HG03280 (cell line): Measurements from ENCODE around the gene LAMA5.

ENCODE experiments used
- ATAC-seq: cut with Tn5 transposase; IDR thresholded peaks from one replicate; pipeline ENCODE4 v1.9.1; 2021; ENCODE audit warnings: mild to moderate bottlenecking, moderate library complexity; ENCODE audit not compliant: unreplicated experiment

Gene LAMA5

DNA sequence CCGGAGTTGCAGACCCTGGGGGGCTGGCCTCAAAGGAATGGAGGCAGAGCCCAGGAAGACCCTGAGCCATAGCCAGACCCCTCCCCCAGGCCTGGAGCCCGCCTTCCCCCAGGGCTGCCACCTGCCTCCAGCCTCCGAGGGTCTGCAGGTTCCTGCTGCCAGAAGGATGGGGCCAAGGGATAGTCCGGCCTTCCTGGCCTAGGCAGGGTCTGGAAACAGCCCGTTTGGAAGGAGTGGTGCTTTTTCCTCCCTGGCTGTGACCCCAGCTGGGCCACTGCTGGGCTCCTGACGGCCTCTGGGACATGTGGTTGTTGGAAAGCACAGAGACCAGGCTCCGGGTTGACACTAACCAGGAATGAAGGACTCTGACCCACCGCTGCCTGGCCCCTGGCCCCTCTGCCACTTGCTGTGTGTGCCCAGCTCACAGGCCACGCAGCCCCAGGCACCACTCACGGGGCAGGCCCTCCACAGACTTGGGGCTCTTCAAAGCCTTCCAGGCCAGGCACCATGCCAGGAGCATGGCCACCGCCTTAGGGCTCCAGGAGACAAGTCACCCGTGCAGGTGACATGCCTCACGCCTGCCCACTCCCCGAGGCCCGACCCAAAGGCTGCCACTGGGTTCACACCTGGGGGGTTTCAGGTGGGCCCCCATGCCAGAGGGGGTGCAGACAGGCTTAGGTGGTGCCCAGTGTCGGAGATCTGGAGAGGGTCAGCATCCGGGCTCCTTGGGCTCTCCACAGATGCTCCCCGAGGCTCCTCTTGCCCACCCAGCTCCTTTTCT, 3.9 kb upstream of the LAMA5 start:
- no peak for ATAC-seq

DNA sequence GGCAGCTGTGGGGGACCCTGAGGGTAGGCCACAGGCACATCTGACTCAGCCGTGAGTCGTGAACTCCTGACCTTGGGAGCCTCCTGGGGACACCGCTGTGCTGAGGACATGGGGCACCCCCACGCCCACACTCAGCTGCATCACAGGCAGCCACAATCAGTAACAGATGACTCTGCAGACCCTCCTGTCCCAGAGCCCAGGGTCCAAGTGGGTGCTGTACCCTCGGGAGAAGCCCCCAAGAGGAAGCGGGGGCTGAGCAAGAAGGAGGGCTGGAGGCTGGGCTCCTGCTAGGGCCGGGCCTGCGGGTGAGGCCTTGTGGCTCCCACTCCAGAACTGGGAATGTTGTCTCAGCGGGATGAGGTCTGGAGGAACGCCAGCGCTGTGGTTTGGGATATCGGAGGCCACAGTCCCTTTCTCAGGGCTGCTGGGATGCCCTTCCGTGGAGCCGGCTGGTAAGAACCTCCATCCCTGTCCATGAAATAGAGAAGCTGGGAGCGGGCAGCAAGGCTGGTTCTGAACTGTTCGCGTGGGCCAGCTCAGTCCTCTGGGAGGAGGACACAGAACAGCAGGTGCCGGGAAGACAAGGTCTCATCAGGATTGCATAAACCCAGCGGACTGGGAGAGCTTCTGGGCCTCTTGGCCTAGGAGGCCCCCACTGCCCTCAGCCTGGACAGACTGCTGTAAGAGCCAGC, 3.1 kb upstream of the LAMA5 start:
- no peak for ATAC-seq

DNA sequence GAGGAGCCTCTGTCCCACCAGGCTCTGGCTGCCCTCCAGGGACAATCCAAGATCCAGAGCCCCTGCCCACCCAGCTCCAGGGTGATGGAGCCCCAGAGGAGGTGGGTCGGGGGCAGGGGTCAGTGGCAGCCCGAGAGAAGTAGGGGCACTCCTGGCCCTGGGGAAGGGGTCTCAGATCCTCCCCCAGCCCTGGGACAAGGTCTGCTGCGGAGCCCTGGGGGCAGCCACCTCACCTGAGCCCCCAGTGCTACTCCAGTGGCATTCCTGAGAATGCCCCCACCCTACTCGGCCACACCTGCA, 2.7 kb upstream of the LAMA5 start:
- no peak for ATAC-seq

DNA sequence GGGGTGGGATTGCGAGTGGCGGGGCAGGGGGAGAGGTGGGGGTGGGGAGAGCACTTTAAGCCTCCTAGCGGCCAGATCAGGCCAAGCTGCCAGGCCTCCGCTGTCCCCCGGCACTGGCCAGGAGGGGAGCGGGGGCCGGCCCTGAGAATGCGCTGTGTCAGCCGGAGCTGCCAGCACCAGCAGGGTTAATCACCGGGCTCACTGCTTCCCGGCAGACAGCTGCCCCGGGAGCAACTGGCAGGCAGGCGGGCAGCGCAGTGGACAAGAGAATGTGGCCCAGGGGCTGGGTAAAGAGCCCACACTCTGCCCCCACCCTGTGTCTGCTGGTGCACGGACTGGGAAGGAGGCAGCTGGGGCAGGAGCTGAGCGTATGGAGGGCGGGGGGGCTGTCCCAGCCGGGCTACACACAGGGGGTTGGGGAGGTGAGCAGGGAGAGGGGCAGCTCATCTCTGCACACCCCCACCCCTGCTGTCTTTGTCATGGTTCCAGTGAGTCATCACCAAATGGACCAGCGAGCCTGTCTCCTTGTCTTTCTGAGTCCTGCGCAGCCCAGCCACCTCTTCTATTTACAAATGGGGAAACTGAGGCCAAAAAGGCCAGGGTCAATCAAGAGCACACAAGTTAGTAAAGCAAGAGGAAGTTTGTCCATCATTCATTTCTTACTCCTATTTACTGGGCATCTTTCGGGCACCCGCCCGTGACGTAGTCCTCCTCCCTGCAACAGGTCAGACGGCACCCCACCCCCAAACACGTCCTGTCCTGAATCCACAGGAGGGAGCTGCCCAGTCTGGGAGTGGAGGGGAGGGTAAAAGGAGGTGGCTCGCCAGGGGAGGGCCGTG, 2.1 kb upstream of the LAMA5 start:
- ATAC-seq, result no peak

DNA sequence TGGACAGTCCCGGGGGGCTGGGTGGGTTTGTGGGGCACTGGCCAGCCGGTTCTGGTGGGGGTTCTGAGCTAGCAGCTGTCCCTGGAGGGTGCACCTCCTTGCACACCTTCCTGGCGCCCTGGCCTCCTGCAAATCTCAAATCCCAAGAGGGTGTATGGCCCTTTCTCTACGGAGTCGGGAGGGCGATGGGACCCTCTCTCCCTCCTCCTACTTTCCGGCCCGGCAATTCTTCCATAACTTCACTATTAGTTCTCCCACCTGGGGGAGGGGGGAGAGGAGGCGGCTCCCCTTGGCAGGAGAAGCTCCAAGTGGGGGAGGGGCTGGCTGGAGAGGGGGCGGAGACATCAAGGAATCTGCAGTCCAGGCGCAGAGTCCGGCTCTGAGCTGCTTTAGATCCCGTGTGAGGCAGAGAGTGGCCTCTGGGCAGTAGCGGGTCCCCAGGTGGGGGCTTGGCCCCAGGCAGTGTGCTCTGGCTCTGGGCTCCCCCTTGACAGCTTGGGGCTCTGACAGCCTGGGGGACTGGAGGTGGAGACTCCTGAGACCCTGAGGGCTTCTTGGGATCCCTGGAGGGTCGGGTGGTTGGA, 1.4 kb upstream of the LAMA5 start:
- no peak for ATAC-seq

DNA sequence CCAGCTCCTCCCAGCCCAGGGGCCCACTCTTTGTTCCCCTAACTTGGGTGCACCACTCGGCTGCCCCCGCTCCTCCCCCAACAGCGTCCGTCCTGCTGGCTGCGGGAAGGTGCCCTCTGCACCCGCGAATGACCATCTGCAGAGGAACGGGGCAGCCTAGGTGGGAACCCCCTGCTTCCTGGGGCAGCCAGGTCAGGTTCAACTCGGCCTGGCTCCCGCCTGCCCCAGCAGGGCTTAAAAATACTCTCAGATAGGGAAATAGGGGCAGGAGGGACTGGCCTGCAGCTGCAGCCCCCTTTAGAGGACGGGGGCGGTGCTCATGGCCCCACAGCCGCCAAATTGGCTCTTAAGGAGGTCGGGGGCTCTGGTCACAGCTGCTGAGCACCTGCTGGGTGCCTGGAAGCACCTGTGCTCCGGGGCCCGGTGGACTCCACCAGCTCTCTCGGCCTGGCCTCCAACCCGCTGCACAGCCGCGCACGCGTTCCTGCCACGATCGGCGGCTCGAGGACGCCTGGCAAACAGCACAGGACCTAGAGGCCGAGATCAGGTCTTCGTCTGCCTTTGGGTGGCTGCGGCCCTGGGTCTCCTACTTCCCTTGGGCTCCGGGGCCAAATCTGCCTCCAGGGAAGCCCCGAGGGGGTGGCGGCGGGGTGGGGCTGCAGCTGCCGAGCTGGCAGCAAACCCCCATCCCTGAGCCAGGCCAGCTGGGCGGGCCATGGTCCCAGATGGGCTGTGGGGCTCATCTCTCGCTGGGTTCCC, 700 bp upstream of the LAMA5 start:
- no peak for ATAC-seq

DNA sequence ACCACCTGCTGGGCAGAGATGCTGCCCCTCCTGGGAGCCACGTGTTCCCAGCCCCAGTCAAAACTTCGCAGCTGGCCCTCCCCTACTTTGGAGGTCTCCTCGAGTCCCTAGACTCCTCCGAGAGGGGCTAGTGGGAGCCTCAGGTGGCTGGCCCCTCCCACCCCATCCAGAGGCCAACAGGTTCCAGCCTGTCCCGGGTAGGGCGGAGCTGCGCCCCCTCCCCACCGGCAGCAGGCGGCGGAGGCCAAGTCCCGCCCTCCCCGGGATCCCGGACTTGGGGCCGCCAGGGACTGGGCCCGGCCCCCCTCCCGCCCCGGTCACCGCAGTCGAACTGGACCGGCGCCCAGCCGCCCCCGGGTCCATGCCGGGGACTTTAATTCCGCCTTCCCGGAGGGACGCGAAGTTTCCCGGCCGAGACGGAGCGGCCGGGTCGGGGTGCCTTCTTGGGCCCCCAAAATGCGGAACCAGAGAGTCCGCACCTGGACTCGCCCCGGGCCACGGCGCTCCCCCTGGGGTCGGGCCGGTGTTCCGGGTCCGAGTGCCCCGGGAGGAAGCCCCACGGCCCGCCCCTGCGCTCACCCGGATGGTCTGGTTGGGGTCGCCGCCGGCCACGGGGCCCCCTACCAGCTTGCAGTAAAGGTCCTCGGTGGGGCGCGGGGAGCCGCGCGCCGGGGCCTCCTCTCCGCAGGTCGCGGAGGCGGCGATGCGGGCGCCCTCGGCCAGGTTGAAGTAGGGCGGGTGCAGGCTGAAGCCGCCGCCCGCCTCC, 559 bp downstream of the LAMA5 start:
- no peak for ATAC-seq

DNA sequence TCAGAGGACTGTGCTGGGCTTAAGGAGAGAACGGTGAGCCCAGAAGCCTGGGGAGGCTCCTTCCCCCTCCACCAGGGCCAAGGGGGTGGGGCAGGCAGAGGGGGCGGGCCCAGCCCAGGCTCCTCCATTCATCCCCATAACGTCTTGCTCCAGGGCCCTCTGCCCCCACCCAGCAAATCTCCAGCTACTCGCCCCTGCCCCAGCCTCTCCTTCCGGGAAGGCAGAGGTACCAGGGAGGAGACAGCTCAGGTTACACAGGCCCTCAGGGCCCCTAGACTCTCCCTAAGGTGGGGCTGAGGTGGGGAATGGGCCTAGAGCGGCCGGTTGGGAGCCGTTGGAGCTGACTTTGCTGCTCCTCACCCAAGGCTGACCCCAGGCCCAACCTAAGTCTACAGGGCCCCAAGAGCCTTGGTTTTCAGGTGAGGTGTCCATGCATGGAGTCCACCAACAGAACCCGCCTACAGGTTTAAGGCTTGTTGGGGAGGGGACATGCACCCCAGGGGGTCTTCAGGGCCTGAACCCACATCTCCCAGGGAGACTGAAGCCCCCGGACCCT, 1.2 kb downstream of the LAMA5 start:
- ATAC-seq, result no peak

DNA sequence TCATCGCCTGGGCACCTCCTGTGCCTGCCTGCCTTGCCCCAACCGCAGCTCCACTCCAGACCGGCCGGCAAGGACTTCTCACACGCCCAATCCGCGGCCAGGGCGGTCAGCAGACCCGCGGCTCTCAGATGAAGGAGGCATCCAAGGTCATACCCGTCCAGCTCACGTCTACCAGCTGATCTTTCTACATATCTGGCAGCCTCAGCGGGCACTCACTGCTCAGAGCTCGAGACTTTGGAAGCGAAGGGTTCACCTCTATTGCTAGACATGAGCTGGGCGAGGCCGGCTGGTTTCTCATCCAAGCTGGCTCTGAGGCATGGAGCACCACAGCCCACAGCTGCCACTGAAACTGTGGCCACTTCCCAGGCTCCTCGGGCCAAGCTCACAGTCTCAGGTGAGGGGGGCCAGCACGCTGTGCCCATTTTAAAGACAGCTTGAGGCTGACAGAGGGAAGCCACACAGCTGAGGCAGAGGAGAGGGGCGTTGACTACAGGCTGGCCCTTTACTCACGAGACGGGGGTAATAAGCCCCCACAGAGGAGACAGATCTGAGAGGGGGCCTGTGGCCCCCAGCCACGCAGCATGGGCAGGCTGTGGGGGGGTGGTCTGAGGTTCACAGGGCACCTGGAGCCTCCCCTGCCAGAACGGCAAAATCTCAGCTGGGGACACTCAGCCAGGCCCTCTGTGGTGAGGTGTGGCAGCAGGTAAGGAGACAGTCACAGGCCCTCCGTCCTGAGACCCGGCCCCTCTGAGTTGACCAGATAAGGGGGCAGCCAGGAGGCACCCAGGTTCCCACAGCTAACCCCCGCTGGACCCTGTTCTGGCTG, 2.0 kb downstream of the LAMA5 start:
- ATAC-seq, result no peak

DNA sequence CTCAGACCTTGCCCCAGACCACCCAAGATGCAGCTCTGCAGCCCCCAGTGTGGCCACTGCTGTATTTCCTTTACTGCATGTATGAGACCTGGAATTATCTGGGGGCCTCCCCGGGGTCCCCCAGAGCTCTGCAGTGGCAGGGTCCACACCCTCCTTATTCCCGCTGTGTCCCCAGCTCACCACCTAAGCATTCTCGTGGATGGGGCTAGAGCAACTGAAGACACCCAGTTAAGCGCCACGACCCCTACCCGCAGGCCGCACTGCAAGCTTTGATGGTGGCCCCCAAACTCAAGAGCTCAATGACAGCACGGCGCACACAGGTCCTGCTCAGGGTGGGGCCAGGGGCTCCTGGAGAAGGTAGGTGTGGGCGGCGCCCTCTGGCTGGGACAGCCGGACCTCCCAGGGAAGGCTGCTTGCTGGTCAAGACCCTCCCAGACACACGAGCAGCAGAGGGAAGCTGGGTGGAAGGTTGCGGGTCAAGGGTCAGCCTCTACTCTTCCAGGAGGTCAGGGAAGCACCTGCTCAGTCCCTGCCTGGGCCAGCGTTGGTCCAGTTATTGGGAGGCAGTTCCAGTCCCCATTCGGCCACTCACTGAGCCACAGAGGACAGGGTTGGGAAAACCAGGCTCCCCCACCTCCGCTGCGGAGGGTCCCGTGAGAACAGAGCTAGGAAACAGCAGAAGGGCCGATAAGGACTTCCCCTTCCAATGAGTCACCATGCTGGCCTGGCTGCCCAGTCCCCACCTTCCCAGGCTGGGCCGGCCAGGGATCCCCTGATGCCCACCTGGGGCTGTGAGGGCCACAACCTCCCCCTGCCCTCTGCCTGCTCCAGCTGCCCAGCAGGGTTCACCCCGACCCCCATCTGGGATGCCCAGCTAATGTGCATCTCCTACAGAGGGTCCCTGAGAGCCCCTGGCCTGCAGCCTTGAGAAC, 2.9 kb downstream of the LAMA5 start:
- ATAC-seq, result no peak

DNA sequence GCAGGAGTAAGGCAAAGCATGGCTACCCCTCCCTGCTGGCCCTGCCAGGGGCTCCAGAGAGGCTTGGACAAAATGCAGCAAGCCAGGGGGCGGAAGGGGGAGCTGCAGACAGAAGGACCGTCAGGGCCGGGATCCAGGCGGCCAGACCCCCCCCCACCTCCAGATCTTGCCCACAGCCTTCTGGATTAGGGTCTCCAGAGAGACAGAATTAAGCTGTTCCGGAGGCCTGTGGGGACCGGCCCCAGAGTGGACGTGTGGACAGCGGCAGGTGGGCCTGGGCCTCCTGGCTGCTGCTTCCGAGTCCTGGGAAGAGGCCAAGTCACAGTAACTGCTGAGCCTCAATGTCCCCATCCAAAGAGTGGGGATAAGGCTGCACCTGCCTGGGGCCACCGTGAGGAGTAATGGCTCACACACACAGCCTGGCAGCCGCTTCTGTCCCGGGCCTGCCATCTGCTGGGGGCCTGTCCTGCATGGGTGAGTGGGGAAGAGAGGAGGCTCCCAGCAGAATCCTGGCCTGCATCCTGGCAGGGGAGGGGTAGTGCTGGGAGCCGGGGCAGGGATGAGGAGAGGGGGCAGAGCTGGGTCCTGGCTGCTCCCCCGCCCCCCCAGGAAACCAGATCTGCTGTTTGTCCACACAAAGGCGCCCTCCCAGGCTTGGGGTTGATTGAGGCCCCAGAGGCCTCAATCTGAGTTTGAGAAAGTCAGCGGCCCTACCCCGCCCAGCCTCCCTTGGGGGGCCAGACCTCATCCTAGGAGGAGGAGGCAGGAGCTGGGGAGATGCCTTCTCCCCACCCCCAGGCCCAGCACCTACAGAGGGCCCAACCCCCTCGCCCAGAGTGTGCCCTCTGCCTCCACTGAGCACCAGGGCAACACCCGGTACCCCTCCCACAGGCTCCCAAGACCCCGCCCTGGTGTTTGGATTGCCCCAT, 3.9 kb downstream of the LAMA5 start:
- ATAC-seq, result no peak

DNA sequence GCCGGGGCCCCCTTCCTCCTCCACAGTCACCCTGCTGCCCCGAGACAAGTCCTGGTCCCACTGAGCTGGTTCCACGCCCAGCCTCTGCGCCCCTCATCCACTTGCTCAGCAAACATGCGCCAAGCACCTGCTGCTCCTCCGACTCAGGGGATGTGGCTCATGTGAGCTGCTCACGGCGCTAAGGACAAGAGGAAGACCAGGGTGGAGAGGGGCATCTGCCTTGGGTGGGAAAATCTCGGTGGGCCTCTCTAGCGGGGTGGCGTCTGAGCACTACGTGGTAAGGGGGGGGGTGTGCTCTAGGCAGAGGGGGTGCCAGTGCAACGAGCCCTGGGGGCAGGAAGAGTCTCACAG, 4.5 kb downstream of the LAMA5 start:
- ATAC-seq, result no peak

DNA sequence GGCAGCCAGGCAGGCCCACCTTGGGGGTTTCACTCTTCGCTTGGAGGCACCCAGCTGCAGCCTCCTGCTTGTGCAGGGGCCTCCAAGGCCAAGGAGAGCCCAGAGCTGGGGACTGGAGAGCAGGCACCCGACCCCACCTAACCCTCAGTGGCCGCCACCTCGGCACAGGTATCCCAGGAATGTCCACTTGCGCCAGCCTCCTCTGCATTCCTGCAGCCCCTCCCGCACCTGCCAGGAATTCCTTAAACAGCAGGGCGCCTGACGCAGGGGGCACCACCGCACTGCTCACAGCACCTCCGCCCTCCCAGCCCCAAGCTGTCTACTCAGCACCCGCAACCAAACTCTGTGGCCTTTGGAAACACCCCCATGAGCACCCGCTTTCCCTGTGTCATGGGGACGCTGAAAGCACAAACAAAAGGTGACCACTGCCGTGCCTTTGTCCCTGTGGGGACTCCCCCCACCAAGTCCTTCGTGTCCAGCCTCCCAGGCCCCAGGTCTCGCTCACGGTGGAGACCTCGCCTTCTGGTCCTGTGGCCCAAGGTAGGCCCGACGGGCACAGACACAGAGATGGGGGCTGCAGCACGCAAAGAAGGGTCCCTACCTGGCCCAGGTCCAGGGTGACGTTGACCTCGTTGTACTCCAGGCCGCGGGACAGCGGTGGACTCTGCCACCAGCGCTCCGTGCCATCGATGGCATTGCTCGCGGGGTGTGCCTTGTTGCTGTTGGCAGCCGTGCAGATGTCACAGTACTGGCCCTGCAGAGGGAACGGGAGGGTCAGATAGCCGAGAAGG, 5.1 kb downstream of the LAMA5 start:
- ATAC-seq, result no peak

DNA sequence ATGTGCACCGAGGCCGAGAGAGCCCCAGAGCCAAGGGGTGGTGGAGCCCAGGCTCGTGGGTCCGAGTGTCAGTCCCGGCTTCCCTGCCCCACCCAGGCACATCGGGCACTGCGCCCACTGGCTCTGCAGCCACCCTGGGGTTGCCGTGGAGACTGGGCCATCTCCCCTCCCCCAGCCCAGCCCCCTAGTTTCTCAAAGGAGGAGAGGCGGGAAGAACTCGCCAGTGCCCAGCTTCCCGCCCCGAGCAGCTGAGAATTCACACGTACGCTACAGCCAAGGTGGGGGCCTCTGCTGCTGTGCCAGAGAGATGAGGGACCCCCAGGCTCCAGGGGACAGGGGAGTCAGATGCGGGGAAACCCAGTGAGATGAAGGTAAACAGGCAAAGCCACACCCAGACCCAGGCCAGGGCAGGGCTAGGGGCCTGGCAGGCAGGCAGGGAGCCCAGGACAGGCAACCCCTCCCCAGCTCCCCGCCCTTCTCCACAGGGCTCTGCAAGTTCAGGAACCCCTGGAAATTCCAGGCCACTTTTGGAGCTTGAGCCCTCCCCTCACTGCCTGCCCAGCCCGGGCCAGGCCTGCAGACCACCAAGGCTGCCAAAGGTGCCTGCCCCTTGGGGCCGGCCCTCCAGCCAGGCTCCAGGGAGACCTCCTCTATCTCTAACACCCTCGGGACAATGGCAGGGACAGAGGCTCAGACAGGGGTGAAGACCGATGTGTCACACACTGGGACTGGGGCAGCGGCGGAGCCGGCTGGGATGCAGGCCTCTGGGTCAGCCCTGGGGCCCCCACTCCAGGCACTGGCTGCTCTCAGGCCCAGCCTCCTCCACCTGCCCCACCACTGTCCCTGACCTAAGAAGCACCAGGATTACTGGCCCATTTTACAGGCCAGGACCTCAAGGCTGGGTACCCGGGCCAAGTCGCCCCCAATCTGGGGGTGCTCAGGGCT, 6.0 kb downstream of the LAMA5 start:
- no peak for ATAC-seq
